Spleen (tissue), 11 donors: Measurements from ENCODE around the gene SNAI1. TPM values are rescaled to one million over a fixed set of nuclear protein-coding genes. Genes with fewer than 3 reads are reported as not detected.

ENCODE experiments used
- DNase-seq: peaks from one replicate; pipeline ENCODE4 v3.0.0-alpha.2; 2020
- H3K27ac ChIP-seq, 8 donors: fragments of 200-600 bp; sonication (generic) in 7 of 8; 1 replicate in 4 of 8; 2 replicates in 4 of 8; pipeline versions ENCODE4 v1.5.0 to v1.8.0; 2016 to 2021; ENCODE audit warnings: inconsistent platforms in 4 of 8, mild to moderate bottlenecking in 4 of 8, moderate library complexity in 1 of 8
- H3K27me3 ChIP-seq, 7 donors: fragments of 200-600 bp; sonication (generic) in 6 of 7; replicated peaks in 1 of 7; 1 replicate in 4 of 7; 2 replicates in 3 of 7; pipeline versions ENCODE4 v1.5.0 to v1.8.0; 2016 to 2021; ENCODE audit warnings: inconsistent platforms in 3 of 7, mild to moderate bottlenecking in 1 of 7
- H3K36me3 ChIP-seq, 6 donors: fragments of 200-600 bp; sonication (generic) in 5 of 6; 1 replicate in 4 of 6; 2 replicates in 2 of 6; pipeline versions ENCODE4 v1.5.0 to v1.8.0; 2016 to 2021; ENCODE audit warnings: inconsistent platforms in 2 of 6
- H3K4me1 ChIP-seq, 6 donors: fragments of 200-600 bp; sonication (generic) in 5 of 6; 1 replicate in 3 of 6; 2 replicates in 3 of 6; pipeline versions ENCODE4 v1.5.0 to v1.8.0; 2016 to 2021; ENCODE audit warnings: inconsistent platforms in 3 of 6
- H3K4me3 ChIP-seq, 8 donors: fragments of 200-600 bp; sonication (generic) in 7 of 8; 1 replicate in 4 of 8; 2 replicates in 4 of 8; pipeline versions ENCODE4 v1.5.0 to v1.8.0; 2016 to 2021; ENCODE audit warnings: inconsistent platforms in 4 of 8, mild to moderate bottlenecking in 4 of 8, moderate library complexity in 2 of 8
- H3K9me3 ChIP-seq, 8 donors: fragments of 200-600 bp; sonication (generic) in 7 of 8; 1 replicate in 4 of 8; 2 replicates in 4 of 8; pipeline versions ENCODE4 v1.5.0 to v1.8.0; 2016 to 2021; ENCODE audit warnings: inconsistent platforms in 4 of 8
- CTCF ChIP-seq, 11 experiments: fragments of 200-600 bp in 7 of 11; fragments of 450-650 bp in 4 of 11; sonication (generic) in 4 of 11; IDR thresholded peaks in 8 of 11; conservative IDR thresholded peaks in 3 of 11; 1 replicate in 7 of 11; 2 replicates in 4 of 11; pipeline versions ENCODE4 v1.4.0 to v1.8.0; 2016 to 2021; ENCODE audit warnings: antibody characterized with exemption in 11 of 11, inconsistent platforms in 4 of 11, mild to moderate bottlenecking in 1 of 11
- POLR2A ChIP-seq, 3 donors: fragments of 450-650 bp; IDR thresholded peaks; one replicate each; pipeline ENCODE4 v1.5.1; 2017; ENCODE audit warnings: antibody characterized with exemption in 3 of 3, mild to moderate bottlenecking in 1 of 3
- POLR2AphosphoS5 ChIP-seq, 3 donors: sonication (generic); formaldehyde crosslinking; IDR thresholded peaks; one replicate each; pipeline ENCODE4 v1.5.1; 2017; ENCODE audit warnings: antibody characterized with exemption in 3 of 3
- WGBS, 5 donors: extraction: QIAGEN DNeasy Blood & Tissue Kit in 3 of 5; methylation state at CpG; one replicate each; pipeline versions ENCODE4 v1.1.5 to v1.1.7; 2013 to 2018; 5-methylcytosine and 5-hydroxymethylcytosine counted together
- intact Hi-C: fragments of 100-400 bp; cut with DNase I; formaldehyde crosslinking; loops from one replicate; pipeline ENCODE4 v1.15.0; 2023; ENCODE audit warnings: low total_unique reads
- polyA plus RNA-seq, 3 donors: library from polyadenylated mRNA; stranded (reverse); fragments of 200-250 nt; gene quantifications; one replicate each; pipeline ENCODE4 v1.2.1, GENCODE V29; 2013
- total RNA-seq, 7 donors: library from RNA; depleted of rRNA in 3 of 7; stranded (reverse); fragments of >200 nt in 3 of 7; fragmentation: NEBNext Ultra II Directional in 4 of 7; extraction: Animal tissue kit (Norgen Biotek cat#: 25700) in 4 of 7; gene quantifications; one replicate each; pipeline versions ENCODE4 v1.1.0 to v1.2.1, GENCODE V29; 2016 to 2021
- donor health status: healthy with polysubstance abuse.
- donor health status: DM: no; HTN: no; CAD: no; lungs with moderate emphysema.
- donor health status: DM: no; HTN: no; CAD: no.
- donor health status: Bipolar disorder and iron deficiency.
- donor health status: healthy.
- donor health status: DM: no; HTN: no; CAD: no.
- donor health status: DM: yes; HTN: yes; CAD: no.

The SNAI1 gene
- total and polyA plus RNA-seq, 10 donors, result 1.3 to 10.5 (median 5.2) TPM

DNA sequence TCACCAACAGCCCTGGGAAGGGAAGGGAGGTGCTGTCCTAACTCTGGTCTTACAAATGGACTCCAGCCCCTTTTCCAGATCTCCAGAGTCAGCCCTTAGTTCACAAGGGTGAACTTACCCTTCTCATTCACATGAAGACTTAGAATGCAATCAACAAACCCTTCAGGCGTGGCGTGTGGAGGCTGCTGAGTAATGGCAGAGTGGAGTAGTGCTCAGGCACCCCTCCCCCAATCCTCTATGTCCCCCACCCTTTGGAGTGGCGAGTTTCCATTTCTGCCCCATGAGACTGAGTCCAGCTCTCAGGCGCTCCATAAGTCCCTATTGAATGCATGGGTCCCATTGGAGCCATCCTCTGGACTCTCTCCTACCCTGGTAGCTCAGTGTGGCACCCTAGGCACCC lies 3.3 kb downstream of the SNAI1 start:
- H3K27me3 ChIP-seq, result peaks cover 0 to 17% (median 0%) of the 10 kb centered on the region in 7 donors
- TF ChIP-seq CTCF (IDR thresholded peaks at IDR 0.05 in 8 of 11, conservative IDR thresholded peaks at IDR 0.05 in 3 of 11) (no peak), POLR2AphosphoS5 (IDR thresholded peaks at IDR 0.05) (no peak), POLR2A (IDR thresholded peaks at IDR 0.05) (no peak)
- H3K9me3 ChIP-seq, result no peaks in the 10 kb centered on the region
- no peak for DNase-seq
- H3K4me3 ChIP-seq, result peak overlapping the region in 7 of 8 donors; percentile 42 to 70 (median 51)
- peaks cover 9 to 86% (median 55%) of the 10 kb centered on the region in 6 donors for H3K4me1 ChIP-seq
- intact Hi-C loops, result no loop called here
- H3K36me3 ChIP-seq, result peaks cover 0 to 13% (median 0%) of the 10 kb centered on the region in 6 donors
- WGBS, 5 donors, result 81 to 95% (median 86%) methylated on average over 2 to 4 of the region's 4 CpGs
- H3K27ac ChIP-seq, result peak overlapping the region in 4 of 8 donors; percentile 75 to 83 (median 82)

GRCh38 chr20:49987015-49987867 lies 4.5 kb downstream of the SNAI1 start:
- intact Hi-C loops, result no loop called here
- no peak for DNase-seq
- WGBS, 5 donors, result 86 to 90% (median 87%) methylated on average over 14 to 15 of the region's 15 CpGs
- Histone ChIP-seq H3K36me3 (peaks cover 0 to 13% (median 0%) of the 10 kb centered on the region in 6 donors), H3K27me3 (peaks cover 0 to 10% (median 0%) of the 10 kb centered on the region in 7 donors), H3K27ac (peak overlapping the region in 7 of 8 donors; percentile 6 to 82 (median 75)), H3K9me3 (no peaks in the 10 kb centered on the region), H3K4me1 (peaks cover 8 to 82% (median 48%) of the 10 kb centered on the region in 6 donors), H3K4me3 (peak overlapping the region in 2 of 8 donors; percentile 42 to 70)
- TF ChIP-seq POLR2AphosphoS5 (IDR thresholded peaks at IDR 0.05) (no peak), POLR2A (IDR thresholded peaks at IDR 0.05) (no peak), CTCF (IDR thresholded peaks at IDR 0.05 in 8 of 11, conservative IDR thresholded peaks at IDR 0.05 in 3 of 11) (no peak)

DNA sequence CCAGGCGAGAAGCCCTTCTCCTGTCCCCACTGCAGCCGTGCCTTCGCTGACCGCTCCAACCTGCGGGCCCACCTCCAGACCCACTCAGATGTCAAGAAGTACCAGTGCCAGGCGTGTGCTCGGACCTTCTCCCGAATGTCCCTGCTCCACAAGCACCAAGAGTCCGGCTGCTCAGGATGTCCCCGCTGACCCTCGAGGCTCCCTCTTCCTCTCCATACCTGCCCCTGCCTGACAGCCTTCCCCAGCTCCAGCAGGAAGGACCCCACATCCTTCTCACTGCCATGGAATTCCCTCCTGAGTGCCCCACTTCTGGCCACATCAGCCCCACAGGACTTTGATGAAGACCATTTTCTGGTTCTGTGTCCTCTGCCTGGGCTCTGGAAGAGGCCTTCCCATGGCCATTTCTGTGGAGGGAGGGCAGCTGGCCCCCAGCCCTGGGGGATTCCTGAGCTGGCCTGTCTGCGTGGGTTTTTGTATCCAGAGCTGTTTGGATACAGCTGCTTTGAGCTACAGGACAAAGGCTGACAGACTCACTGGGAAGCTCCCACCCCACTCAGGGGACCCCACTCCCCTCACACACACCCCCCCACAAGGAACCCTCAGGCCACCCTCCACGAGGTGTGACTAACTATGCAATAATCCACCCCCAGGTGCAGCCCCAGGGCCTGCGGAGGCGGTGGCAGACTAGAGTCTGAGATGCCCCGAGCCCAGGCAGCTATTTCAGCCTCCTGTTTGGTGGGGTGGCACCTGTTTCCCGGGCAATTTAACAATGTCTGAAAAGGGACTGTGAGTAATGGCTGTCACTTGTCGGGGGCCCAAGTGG lies 5.3 kb downstream of the SNAI1 start:
- H3K36me3 ChIP-seq, result peaks cover 0 to 13% (median 0%) of the 10 kb centered on the region in 6 donors
- 77 to 86% (median 82%) methylated on average over 18 of the region's 18 CpGs for WGBS, 5 donors
- peak overlapping the region in 7 of 8 donors; percentile 32 to 82 (median 75) for H3K27ac ChIP-seq
- peaks cover 0 to 2% (median 0%) of the 10 kb centered on the region in 7 donors for H3K27me3 ChIP-seq
- H3K4me3 ChIP-seq, result no peak overlapping the region
- no peak for DNase-seq
- intact Hi-C loops, result no loop called here
- TF ChIP-seq POLR2AphosphoS5 (IDR thresholded peaks at IDR 0.05) (no peak), CTCF (IDR thresholded peaks at IDR 0.05 in 8 of 11, conservative IDR thresholded peaks at IDR 0.05 in 3 of 11) (no peak), POLR2A (IDR thresholded peaks at IDR 0.05) (no peak)
- no peaks in the 10 kb centered on the region for H3K9me3 ChIP-seq
- H3K4me1 ChIP-seq, result peaks cover under 1 to 75% (median 40%) of the 10 kb centered on the region in 6 donors
